Measurements from ENCODE around the gene CD3D. TPM values are rescaled to one million over a fixed set of nuclear protein-coding genes. Genes with fewer than 3 reads are reported as not detected.

The CD3D gene
- total RNA-seq, 4 donors from 2014 or later: 1.7 TPM; not detected in 3

DNA sequence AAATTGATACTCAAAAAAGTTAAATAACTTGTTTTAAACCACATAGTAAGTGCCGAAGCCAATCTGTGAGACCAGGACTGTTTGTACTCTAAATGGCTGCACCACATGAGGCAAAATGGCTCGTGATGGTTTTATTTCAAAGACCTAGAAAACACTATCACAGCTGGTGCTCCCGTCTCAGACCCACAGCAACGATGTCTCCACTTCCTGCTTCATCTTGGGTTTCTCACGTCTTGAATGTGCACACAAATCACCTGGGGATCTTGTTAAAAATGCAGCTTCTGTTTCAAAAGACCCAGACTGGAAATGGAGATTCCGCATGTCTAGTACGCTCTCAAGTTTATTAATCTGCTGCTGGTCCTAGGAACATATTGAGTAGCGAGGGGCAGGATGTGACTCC, 36.8 kb downstream of the CD3D start:
- Histone ChIP-seq H3K4me3 (no peak overlapping the region), H3K9me3 (no peaks in the 10 kb centered on the region), H3K27me3 (no peaks in the 10 kb centered on the region), H3K27ac (no peak overlapping the region), H3K36me3 (no peaks in the 10 kb centered on the region), H3K4me1 (no peaks in the 10 kb centered on the region)
- intact Hi-C loops (cut with DNase I; ENCODE audit: low total_unique reads): no loop called here
- no peak for TF ChIP-seq POLR2A (IDR thresholded peaks at IDR 0.05)
- TF ChIP-seq, protein P1, sequence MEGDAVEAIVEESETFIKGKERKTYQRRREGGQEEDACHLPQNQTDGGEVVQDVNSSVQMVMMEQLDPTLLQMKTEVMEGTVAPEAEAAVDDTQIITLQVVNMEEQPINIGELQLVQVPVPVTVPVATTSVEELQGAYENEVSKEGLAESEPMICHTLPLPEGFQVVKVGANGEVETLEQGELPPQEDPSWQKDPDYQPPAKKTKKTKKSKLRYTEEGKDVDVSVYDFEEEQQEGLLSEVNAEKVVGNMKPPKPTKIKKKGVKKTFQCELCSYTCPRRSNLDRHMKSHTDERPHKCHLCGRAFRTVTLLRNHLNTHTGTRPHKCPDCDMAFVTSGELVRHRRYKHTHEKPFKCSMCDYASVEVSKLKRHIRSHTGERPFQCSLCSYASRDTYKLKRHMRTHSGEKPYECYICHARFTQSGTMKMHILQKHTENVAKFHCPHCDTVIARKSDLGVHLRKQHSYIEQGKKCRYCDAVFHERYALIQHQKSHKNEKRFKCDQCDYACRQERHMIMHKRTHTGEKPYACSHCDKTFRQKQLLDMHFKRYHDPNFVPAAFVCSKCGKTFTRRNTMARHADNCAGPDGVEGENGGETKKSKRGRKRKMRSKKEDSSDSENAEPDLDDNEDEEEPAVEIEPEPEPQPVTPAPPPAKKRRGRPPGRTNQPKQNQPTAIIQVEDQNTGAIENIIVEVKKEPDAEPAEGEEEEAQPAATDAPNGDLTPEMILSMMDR (IDR thresholded peaks at IDR 0.05): no peak
- DNase-seq: no peak

DNA sequence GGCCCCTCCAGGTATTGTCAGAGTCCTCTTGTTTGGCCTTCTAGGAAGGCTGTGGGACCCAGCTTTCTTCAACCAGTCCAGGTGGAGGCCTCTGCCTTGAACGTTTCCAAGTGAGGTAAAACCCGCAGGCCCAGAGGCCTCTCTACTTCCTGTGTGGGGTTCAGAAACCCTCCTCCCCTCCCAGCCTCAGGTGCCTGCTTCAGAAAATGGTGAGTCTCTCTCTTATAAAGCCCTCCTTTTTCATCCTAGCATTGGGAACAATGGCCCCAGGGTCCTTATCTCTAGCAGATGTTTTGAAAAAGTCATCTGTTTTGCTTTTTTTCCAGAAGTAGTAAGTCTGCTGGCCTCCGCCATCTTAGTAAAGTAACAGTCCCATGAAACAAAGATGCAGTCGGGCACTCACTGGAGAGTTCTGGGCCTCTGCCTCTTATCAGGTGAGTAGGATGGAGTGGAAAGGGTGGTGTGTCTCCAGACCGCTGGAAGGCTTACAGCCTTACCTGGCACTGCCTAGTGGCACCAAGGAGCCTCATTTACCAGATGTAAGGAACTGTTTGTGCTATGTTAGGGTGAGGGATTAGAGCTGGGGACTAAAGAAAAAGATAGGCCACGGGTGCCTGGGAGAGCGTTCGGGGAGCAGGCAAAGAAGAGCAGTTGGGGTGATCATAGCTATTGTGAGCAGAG, 37.8 kb downstream of the CD3D start, which contains the start of gene CD3E:
Gene CD3E (plus strand): TSS at position 163 of the 681 bp plus-strand sequence. CDS start 223 bp downstream, at position 386.
- intact Hi-C loops (cut with DNase I; ENCODE audit: low total_unique reads): no loop called here
- H3K27me3 ChIP-seq: no peaks in the 10 kb centered on the region
- no peaks in the 10 kb centered on the region for H3K9me3 ChIP-seq
- TF ChIP-seq, protein P1 (IDR thresholded peaks at IDR 0.05): no peak
- TF ChIP-seq POLR2A (IDR thresholded peaks at IDR 0.05): no peak
- no peaks in the 10 kb centered on the region for H3K36me3 ChIP-seq
- no peak within 1 kb of the TSS for H3K4me3 ChIP-seq
- no peak within 1 kb of the TSS for H3K27ac ChIP-seq
- H3K4me1 ChIP-seq: no peaks in the 10 kb centered on the region
- DNase-seq: no peak

DNA sequence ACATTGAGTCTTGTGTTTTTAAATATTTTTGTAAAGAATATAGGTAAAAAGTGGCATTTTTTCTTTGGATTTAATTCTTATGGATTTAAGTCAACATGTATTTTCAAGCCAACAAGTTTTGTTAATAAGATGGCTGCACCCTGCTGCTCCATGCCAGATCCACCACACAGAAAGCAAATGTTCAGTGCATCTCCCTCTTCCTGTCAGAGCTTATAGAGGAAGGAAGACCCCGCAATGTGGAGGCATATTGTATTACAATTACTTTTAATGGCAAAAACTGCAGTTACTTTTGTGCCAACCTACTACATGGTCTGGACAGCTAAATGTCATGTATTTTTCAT, 38.3 kb downstream of the CD3D start:
- no peak for DNase-seq
- intact Hi-C loops (cut with DNase I; ENCODE audit: low total_unique reads): no loop called here
- Histone ChIP-seq H3K4me3 (no peak overlapping the region), H3K9me3 (no peaks in the 10 kb centered on the region), H3K36me3 (no peaks in the 10 kb centered on the region), H3K27me3 (no peaks in the 10 kb centered on the region), H3K4me1 (no peaks in the 10 kb centered on the region), H3K27ac (no peak overlapping the region)
- TF ChIP-seq, protein P1 (IDR thresholded peaks at IDR 0.05): no peak
- TF ChIP-seq POLR2A (IDR thresholded peaks at IDR 0.05): no peak

DNA sequence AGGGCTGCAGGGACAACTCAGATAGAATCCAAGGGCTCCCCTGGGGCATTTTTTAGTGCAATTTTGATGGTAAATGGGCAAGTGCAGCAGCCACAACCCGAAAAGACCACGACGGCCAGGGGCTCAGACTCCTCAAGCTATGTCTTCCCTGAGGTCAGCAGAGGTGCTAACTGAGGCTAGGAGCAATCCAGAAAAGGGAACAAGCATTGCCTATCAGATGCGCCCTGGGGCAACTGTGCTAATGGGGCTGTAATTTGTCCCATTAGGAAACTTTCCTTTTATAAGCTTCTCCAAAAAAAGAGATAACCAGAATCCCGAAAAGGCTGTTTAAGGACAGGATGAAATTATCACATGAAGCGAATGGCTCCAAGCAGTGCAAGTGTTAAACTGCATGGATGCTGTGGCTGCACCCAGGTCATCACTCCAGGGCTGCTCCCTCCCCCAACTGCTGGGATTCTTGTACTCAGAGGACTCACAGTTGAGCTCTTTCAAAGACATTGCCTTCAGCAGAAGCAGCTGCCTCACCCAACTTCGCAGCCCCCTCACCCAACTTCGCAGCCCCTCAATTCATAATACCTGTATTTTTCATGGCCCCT, 40.8 kb downstream of the CD3D start:
- Histone ChIP-seq H3K9me3 (no peaks in the 10 kb centered on the region), H3K4me1 (no peaks in the 10 kb centered on the region), H3K27ac (no peak overlapping the region), H3K36me3 (no peaks in the 10 kb centered on the region), H3K4me3 (no peak overlapping the region), H3K27me3 (no peaks in the 10 kb centered on the region)
- DNase-seq: no peak
- no peak for TF ChIP-seq POLR2A (IDR thresholded peaks at IDR 0.05)
- TF ChIP-seq, protein P1 (IDR thresholded peaks at IDR 0.05): no peak
- intact Hi-C loops (cut with DNase I; ENCODE audit: low total_unique reads): no loop called here

DNA sequence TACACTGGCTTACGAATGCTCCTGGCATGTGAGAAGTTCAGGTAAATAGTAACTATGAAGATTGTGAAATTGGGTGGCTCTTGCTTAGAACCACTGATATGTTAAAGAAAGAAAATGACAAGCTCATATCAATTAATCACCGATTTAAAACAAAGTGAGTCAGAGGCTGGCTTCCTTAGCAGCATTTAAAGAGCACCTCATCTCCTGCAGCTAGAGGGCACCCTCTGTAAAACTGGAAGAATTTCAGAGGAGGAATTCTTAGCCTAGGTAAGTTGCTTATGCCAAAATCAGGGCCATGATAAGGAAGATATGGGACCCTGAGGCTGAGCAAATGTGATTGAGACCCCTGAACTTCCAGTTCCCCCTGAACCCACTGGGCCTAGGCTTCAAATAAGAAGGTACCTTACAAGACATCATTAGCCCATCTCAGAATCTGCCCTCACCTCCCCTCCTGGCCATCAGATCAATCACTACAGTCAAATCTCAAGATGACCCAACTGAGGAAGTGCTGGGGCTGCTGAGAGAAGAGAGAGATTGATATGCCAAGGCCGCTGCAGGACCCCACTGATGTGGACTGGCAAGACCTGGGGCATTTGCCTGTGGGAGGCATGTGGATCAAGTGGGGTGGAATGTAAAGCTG, 46.6 kb downstream of the CD3D start:
- Histone ChIP-seq H3K4me1 (no peaks in the 10 kb centered on the region), H3K27ac (no peak overlapping the region), H3K36me3 (no peaks in the 10 kb centered on the region), H3K4me3 (no peak overlapping the region), H3K9me3 (no peaks in the 10 kb centered on the region), H3K27me3 (no peaks in the 10 kb centered on the region)
- intact Hi-C loops (cut with DNase I; ENCODE audit: low total_unique reads): no loop called here
- TF ChIP-seq, protein P1 (IDR thresholded peaks at IDR 0.05): peak in 1 of 4 experiments; percentile 33
- no peak for TF ChIP-seq POLR2A (IDR thresholded peaks at IDR 0.05)
- DNase-seq: no peak

Measured in uterus (tissue), 4 donors.